ENCODE measurements around the gene MPDZ.

GRCh38 chr9:13063880-13064459 lies 215.5 kb downstream of the MPDZ start:
- TF ChIP-seq CTCF (IDR thresholded peaks at IDR 0.05 in 4 of 5, conservative IDR thresholded peaks at IDR 0.05 in 1 of 5) = no peak
- no peak for TF ChIP-seq POLR2A (IDR thresholded peaks at IDR 0.05)

All from gastrocnemius medialis (tissue), 4 donors.